HepG2 (cell line): ENCODE results near the gene TMEM144. TPM values are rescaled to one million over a fixed set of nuclear protein-coding genes. Genes with fewer than 3 reads are reported as not detected.

Source experiments
- ATAC-seq: fragments of 200-7000 bp; cut with Tn5 transposase; 3 replicates; pipeline ENCODE4 v1.9.1; 2020; ENCODE audit warnings: mild to moderate bottlenecking, moderate library complexity
- BruUV-seq: library from RNA; stranded (reverse); fragments of 400-500 nt; replicated peaks from 2 replicates; lab custom pipeline; 2021; lab: Mats Ljungman, UMichigan
- CTCF ChIA-PET: fragments of 300-600 bp; formaldehyde crosslinking; extraction: SDS; loops from one replicate; lab custom pipeline; 2021; ENCODE audit warnings: low total read pairs, inconsistent platforms, low intra/inter-chr PET ratio; lab: Yijun Ruan, JAX
- POLR2A ChIA-PET: fragments of 350-600 bp; sonication (Branson Sonifier 250); formaldehyde crosslinking; loops from one replicate; lab custom pipeline; 2020; ENCODE audit warnings: antibody characterized with exemption, inconsistent platforms; lab: Yijun Ruan, JAX
- DNase-seq: peaks from one replicate; pipeline ENCODE4 v3.0.0-alpha.2; 2015; ENCODE audit warnings: low spot score
- FAIRE-seq: peaks from 3 replicates; lab custom pipeline; 2011; peaks lifted over from hg19 to GRCh38; lab: Jason Lieb, UNC
- H2AFZ ChIP-seq: one replicate; pipeline ENCODE4 v1.6.1; 2011; ENCODE audit warnings: low read length, inconsistent platforms
- H3K27ac ChIP-seq: fragments of 300-600 bp; 3 replicates; pipeline ENCODE4 v1.8.0; 2011; ENCODE audit warnings: mixed run types, mild to moderate bottlenecking, mixed read lengths, low read length, inconsistent platforms; ENCODE audit not compliant: insufficient read depth; ENCODE audit errors: extremely low read length
- H3K27me3 ChIP-seq, 2 experiments: fragments of 200-600 bp in 1 of 2; 2 replicates in 1 of 2; 3 replicates in 1 of 2; pipeline versions ENCODE4 v1.6.0 to v1.8.0; 2011; ENCODE audit warnings: low read length in 2 of 2, mild to moderate bottlenecking in 2 of 2, moderate library complexity in 2 of 2, inconsistent platforms in 1 of 2; ENCODE audit not compliant: insufficient read depth in 2 of 2, control insufficient read depth in 1 of 2
- H3K36me3 ChIP-seq, 2 experiments: fragments of 200-600 bp in 1 of 2; replicated peaks in 1 of 2; 2 replicates in 1 of 2; 3 replicates in 1 of 2; pipeline versions ENCODE4 v1.5.1 to v1.8.0; 2011; ENCODE audit warnings: low read length in 2 of 2, inconsistent platforms in 1 of 2; ENCODE audit not compliant: insufficient read depth in 2 of 2, control insufficient read depth in 1 of 2
- H3K4me1 ChIP-seq: 2 replicates; pipeline ENCODE4 v1.5.1; 2012; ENCODE audit warnings: low read length, inconsistent platforms; ENCODE audit not compliant: insufficient read depth
- H3K4me2 ChIP-seq: 2 replicates; pipeline ENCODE4 v1.6.0; 2011; ENCODE audit warnings: low read depth, low read length, inconsistent platforms
- H3K4me3 ChIP-seq, 3 experiments: fragments of 200-600 bp in 1 of 3; sonication (generic), shearing (Covaris generic) in 1 of 3; replicated peaks in 1 of 3; 2 replicates each; pipeline ENCODE4 v1.5.1; 2011 to 2016; ENCODE audit warnings: low read length in 3 of 3, inconsistent platforms in 2 of 3, low read depth in 2 of 3, mild to moderate bottlenecking in 2 of 3, control low read depth in 1 of 3, mixed read lengths in 1 of 3; ENCODE audit not compliant: insufficient read depth in 1 of 3
- H3K79me2 ChIP-seq: one replicate; pipeline ENCODE4 v1.6.1; 2011; ENCODE audit warnings: low read length, inconsistent platforms; ENCODE audit not compliant: insufficient read depth
- H3K9ac ChIP-seq: 2 replicates; pipeline ENCODE4 v1.6.0; 2011; ENCODE audit warnings: mild to moderate bottlenecking, low read depth, low read length, inconsistent platforms; ENCODE audit not compliant: insufficient read depth
- H3K9me3 ChIP-seq: 2 replicates; pipeline ENCODE4 v1.5.1; 2012; ENCODE audit warnings: mild to moderate bottlenecking, low read length
- H4K20me1 ChIP-seq: 2 replicates; pipeline ENCODE4 v1.6.0; 2011; ENCODE audit warnings: inconsistent platforms, mild to moderate bottlenecking, low read length, moderate library complexity; ENCODE audit not compliant: insufficient read depth
- ATAD3A ChIP-seq: sonication (generic); formaldehyde crosslinking; IDR thresholded peaks from 2 replicates; pipeline ENCODE4 v1.4.0; 2020; ENCODE audit warnings: missing genetic modification reagents
- FOXK2 ChIP-seq: fragments of 450-650 bp; IDR thresholded peaks from 2 replicates; pipeline ENCODE4 v1.6.1; 2016
- IRF9 ChIP-seq: sonication (generic); formaldehyde crosslinking; IDR thresholded peaks from 2 replicates; pipeline ENCODE4 v1.8.0; 2022; ENCODE audit warnings: missing genetic modification reagents, mild to moderate bottlenecking, borderline replicate concordance
- KLF11 ChIP-seq: IDR thresholded peaks from 2 replicates; pipeline ENCODE4 v1.6.1; 2016; ENCODE audit warnings: missing compliant biosample characterization
- MIXL1 ChIP-seq: IDR thresholded peaks from 2 replicates; pipeline ENCODE4 v1.6.1; 2016
- POLR2A ChIP-seq, 2 experiments: IDR thresholded peaks; 2 replicates each; pipeline ENCODE4 v1.6.1; 2011; ENCODE audit warnings: low read depth in 2 of 2, low read length in 2 of 2, mild to moderate bottlenecking in 1 of 2, moderate library complexity in 1 of 2; ENCODE audit not compliant: insufficient read depth in 1 of 2
- WGBS: methylation state at CpG from one replicate; pipeline ENCODE4 v1.1.6; 2017; ENCODE audit warnings: low lambda C conversion rate; 5-methylcytosine and 5-hydroxymethylcytosine counted together
- in situ Hi-C: cut with HindIII; loops from 2 replicates; pipeline ENCODE4 v1.10.0; 2017; ENCODE audit warnings: low pct_unique_long_range_greater_than_20kb; ENCODE audit not compliant: extremely low pct_ligation_motif_present
- intact Hi-C: fragments of 100-400 bp; cut with micrococcal nuclease; formaldehyde crosslinking; loops from one replicate; pipeline ENCODE4 v1.10.0; 2022; ENCODE audit not compliant: unreplicated experiment
- polyA plus RNA-seq, 8 experiments: library from polyadenylated mRNA; depleted of rRNA in 3 of 8; stranded (reverse) in 7 of 8; unstranded in 1 of 8; fragments of >200 nt; fragmentation: Illumina TruSeq in 4 of 8; extraction: Trizol in 4 of 8; gene quantifications; 2 replicates each; pipeline versions ENCODE4 v1.2.1 to v1.2.3, GENCODE V29; 2011 to 2016; ENCODE audit warnings: low read depth in 4 of 8, missing spikeins in 1 of 8, mixed read lengths in 1 of 8; ENCODE audit not compliant: insufficient read depth in 1 of 8
- total RNA-seq, 5 experiments: library from RNA; depleted of rRNA; stranded (reverse); fragments of >200 nt; fragmentation: Illumina TruSeq; extraction: Trizol; gene quantifications; 2 replicates each; pipeline ENCODE4 v1.2.3, GENCODE V29; 2016; ENCODE audit warnings: low read depth in 1 of 5
- TF ChIP-seq, protein P1 (sequence below): sonication (generic); formaldehyde crosslinking; IDR thresholded peaks from 2 replicates; pipeline ENCODE4 v1.9.0; 2021; ENCODE audit warnings: mild to moderate bottlenecking, missing genetic modification reagents
- TF ChIP-seq, protein P2 (sequence below): fragments of 450-650 bp; IDR thresholded peaks from 2 replicates; pipeline ENCODE4 v1.6.1; 2017

Gene TMEM144
- total and polyA plus RNA-seq, 2 of the 13 experiments (the other 11 are each of a cell fraction or from before 2014, with no cell fraction given) = 10.9 to 12.3 TPM

GRCh38 chr4:158238575-158238974, 28.3 kb downstream of the TMEM144 start:
- Histone ChIP-seq H3K36me3 (peaks cover 2 to 21% of the 10 kb centered on the region in 2 experiments; a peak in 4 of 5 replicates), H3K9ac (no peak overlapping the region), H2AFZ (no peak overlapping the region), H4K20me1 (no peaks in the 10 kb centered on the region), H3K4me3 (no peak overlapping the region), H3K4me2 (no peak overlapping the region), H3K79me2 (no peaks in the 10 kb centered on the region), H3K4me1 (peaks cover 17% of the 10 kb centered on the region), H3K9me3 (no peaks in the 10 kb centered on the region), H3K27me3 (no peaks in the 10 kb centered on the region), H3K27ac (no peak overlapping the region)
- POLR2A ChIA-PET = no interaction called here
- FAIRE-seq (no peak), DNase-seq (no peak), ATAC-seq (no peak)
- 89% methylated on average over 1 of the region's 1 CpG for WGBS
- no peak for TF ChIP-seq IRF9 (CRISPR knock-in tag)
- in situ Hi-C loops (no loop called here), intact Hi-C loops (no loop called here)
- BruUV-seq = no TSS peak
- CTCF ChIA-PET = no interaction called here

GRCh38 chr4:158239196-158239595, 28.9 kb downstream of the TMEM144 start:
- ChIA-PET POLR2A (no interaction called here), CTCF (no interaction called here)
- H4K20me1 ChIP-seq = no peaks in the 10 kb centered on the region
- BruUV-seq = no TSS peak
- in situ Hi-C loops = no loop called here
- no peak overlapping the region for H3K9ac ChIP-seq
- no peak overlapping the region for H2AFZ ChIP-seq
- H3K4me2 ChIP-seq = no peak overlapping the region
- intact Hi-C loops = no loop called here
- no peaks in the 10 kb centered on the region for H3K9me3 ChIP-seq
- no peak overlapping the region for H3K27ac ChIP-seq
- no peaks in the 10 kb centered on the region for H3K79me2 ChIP-seq
- WGBS = 92% methylated on average over 2 of the region's 2 CpGs
- no peak for FAIRE-seq
- no peak for ATAC-seq
- H3K27me3 ChIP-seq = no peaks in the 10 kb centered on the region
- H3K36me3 ChIP-seq = peaks cover 2 to 19% of the 10 kb centered on the region in 2 experiments; a peak in 4 of 5 replicates
- no peak overlapping the region for H3K4me3 ChIP-seq
- no peak for DNase-seq
- H3K4me1 ChIP-seq = peaks cover 19% of the 10 kb centered on the region
- TF ChIP-seq ATAD3A (CRISPR knock-in tag) (no peak), POLR2A (IDR thresholded peaks at IDR 0.05; ENCODE audit: insufficient read depth in 1 of 2, low read depth in 2 of 2, low read length in 2 of 2) (no peak), MIXL1 (CRISPR knock-in tag) (no peak), KLF11 (CRISPR knock-in tag) (no peak), FOXK2 (no peak), IRF9 (CRISPR knock-in tag) (no peak)
- TF ChIP-seq, protein P1, sequence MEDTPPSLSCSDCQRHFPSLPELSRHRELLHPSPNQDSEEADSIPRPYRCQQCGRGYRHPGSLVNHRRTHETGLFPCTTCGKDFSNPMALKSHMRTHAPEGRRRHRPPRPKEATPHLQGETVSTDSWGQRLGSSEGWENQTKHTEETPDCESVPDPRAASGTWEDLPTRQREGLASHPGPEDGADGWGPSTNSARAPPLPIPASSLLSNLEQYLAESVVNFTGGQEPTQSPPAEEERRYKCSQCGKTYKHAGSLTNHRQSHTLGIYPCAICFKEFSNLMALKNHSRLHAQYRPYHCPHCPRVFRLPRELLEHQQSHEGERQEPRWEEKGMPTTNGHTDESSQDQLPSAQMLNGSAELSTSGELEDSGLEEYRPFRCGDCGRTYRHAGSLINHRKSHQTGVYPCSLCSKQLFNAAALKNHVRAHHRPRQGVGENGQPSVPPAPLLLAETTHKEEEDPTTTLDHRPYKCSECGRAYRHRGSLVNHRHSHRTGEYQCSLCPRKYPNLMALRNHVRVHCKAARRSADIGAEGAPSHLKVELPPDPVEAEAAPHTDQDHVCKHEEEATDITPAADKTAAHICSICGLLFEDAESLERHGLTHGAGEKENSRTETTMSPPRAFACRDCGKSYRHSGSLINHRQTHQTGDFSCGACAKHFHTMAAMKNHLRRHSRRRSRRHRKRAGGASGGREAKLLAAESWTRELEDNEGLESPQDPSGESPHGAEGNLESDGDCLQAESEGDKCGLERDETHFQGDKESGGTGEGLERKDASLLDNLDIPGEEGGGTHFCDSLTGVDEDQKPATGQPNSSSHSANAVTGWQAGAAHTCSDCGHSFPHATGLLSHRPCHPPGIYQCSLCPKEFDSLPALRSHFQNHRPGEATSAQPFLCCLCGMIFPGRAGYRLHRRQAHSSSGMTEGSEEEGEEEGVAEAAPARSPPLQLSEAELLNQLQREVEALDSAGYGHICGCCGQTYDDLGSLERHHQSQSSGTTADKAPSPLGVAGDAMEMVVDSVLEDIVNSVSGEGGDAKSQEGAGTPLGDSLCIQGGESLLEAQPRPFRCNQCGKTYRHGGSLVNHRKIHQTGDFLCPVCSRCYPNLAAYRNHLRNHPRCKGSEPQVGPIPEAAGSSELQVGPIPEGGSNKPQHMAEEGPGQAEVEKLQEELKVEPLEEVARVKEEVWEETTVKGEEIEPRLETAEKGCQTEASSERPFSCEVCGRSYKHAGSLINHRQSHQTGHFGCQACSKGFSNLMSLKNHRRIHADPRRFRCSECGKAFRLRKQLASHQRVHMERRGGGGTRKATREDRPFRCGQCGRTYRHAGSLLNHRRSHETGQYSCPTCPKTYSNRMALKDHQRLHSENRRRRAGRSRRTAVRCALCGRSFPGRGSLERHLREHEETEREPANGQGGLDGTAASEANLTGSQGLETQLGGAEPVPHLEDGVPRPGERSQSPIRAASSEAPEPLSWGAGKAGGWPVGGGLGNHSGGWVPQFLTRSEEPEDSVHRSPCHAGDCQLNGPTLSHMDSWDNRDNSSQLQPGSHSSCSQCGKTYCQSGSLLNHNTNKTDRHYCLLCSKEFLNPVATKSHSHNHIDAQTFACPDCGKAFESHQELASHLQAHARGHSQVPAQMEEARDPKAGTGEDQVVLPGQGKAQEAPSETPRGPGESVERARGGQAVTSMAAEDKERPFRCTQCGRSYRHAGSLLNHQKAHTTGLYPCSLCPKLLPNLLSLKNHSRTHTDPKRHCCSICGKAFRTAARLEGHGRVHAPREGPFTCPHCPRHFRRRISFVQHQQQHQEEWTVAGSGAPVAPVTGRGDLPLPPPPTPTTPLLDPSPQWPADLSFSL = no peak
- TF ChIP-seq, protein P2, sequence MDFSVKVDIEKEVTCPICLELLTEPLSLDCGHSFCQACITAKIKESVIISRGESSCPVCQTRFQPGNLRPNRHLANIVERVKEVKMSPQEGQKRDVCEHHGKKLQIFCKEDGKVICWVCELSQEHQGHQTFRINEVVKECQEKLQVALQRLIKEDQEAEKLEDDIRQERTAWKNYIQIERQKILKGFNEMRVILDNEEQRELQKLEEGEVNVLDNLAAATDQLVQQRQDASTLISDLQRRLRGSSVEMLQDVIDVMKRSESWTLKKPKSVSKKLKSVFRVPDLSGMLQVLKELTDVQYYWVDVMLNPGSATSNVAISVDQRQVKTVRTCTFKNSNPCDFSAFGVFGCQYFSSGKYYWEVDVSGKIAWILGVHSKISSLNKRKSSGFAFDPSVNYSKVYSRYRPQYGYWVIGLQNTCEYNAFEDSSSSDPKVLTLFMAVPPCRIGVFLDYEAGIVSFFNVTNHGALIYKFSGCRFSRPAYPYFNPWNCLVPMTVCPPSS = no peak
